ENCODE measurements around the gene CPS1.

- TF ChIP-seq CTCF (IDR thresholded peaks at IDR 0.05): no peak
- TF ChIP-seq CREB1 (CRISPR knock-in tag; IDR thresholded peaks at IDR 0.05): no peak
- no peak for TF ChIP-seq NFYB (CRISPR knock-in tag; conservative IDR thresholded peaks at IDR 0.05; ENCODE audit: low read depth)
- no peak for TF ChIP-seq RELA (CRISPR knock-in tag; IDR thresholded peaks at IDR 0.05; ENCODE audit: borderline replicate concordance)
- no peak for TF ChIP-seq ZBTB21 (CRISPR knock-in tag; IDR thresholded peaks at IDR 0.05; ENCODE audit: borderline replicate concordance)
- TF ChIP-seq ATF1 (CRISPR knock-in tag; IDR thresholded peaks at IDR 0.05): no peak
- TF ChIP-seq ZNF416 (CRISPR knock-in tag; IDR thresholded peaks at IDR 0.05): no peak
- no peak for TF ChIP-seq ETV6 (CRISPR knock-in tag; IDR thresholded peaks at IDR 0.05)
Measured at GRCh38 chr2:210654091-210654490, 97.7 kb downstream of the CPS1 start.
